GM21423 (cell line): ENCODE measurements around the gene ARHGEF16.

Source experiments
- ATAC-seq: cut with Tn5 transposase; IDR thresholded peaks from one replicate; pipeline ENCODE4 v1.9.1; 2021; ENCODE audit warnings: mild to moderate bottlenecking, moderate library complexity; ENCODE audit not compliant: unreplicated experiment

ARHGEF16 gene

GRCh38 chr1:3453891-3454810, at the start of gene ARHGEF16:
Gene ARHGEF16, plus strand, starts transcription at chr1:3454665. Its CDS starts 8,420 bp downstream, at chr1:3463085.
- no peak for ATAC-seq

- ATAC-seq, result no peak
Measured at GRCh38 chr1:3404801-3405200, 49.7 kb upstream of the ARHGEF16 start.

GRCh38 chr1:3405491-3405890, 49.0 kb upstream of the ARHGEF16 start:
- ATAC-seq, result no peak

GRCh38 chr1:3405974-3406867, 48.2 kb upstream of the ARHGEF16 start:
- ATAC-seq, result no peak

GRCh38 chr1:3407021-3407420, 47.4 kb upstream of the ARHGEF16 start:
- ATAC-seq, result no peak

GRCh38 chr1:3408751-3409266, 45.7 kb upstream of the ARHGEF16 start:
- ATAC-seq, result no peak

- ATAC-seq, result no peak
Measured at GRCh38 chr1:3409366-3410141, 44.9 kb upstream of the ARHGEF16 start.

GRCh38 chr1:3410142-3410925, 44.1 kb upstream of the ARHGEF16 start:
- ATAC-seq, result no peak

GRCh38 chr1:3411806-3412205, 42.7 kb upstream of the ARHGEF16 start:
- no peak for ATAC-seq

GRCh38 chr1:3412376-3412775, 42.1 kb upstream of the ARHGEF16 start:
- no peak for ATAC-seq

GRCh38 chr1:3413975-3414710, 40.3 kb upstream of the ARHGEF16 start:
- ATAC-seq, result no peak

GRCh38 chr1:3415260-3416090, 39.0 kb upstream of the ARHGEF16 start:
- no peak for ATAC-seq

- ATAC-seq, result no peak
Measured at GRCh38 chr1:3417082-3417739, 37.3 kb upstream of the ARHGEF16 start.

GRCh38 chr1:3417934-3418333, 36.5 kb upstream of the ARHGEF16 start:
- no peak for ATAC-seq

GRCh38 chr1:3418600-3418999, 35.9 kb upstream of the ARHGEF16 start:
- no peak for ATAC-seq

GRCh38 chr1:3419415-3420204, 34.9 kb upstream of the ARHGEF16 start:
- no peak for ATAC-seq
